Ishikawa (cell line): ENCODE data around the gene CALML6.

Experiments
- CREB1 ChIP-seq: IDR thresholded peaks from 2 replicates; pipeline ENCODE4 v1.6.1; 2012; ENCODE audit warnings: low read depth
- EP300 ChIP-seq: IDR thresholded peaks from 2 replicates; pipeline ENCODE4 v1.6.1; 2012; ENCODE audit warnings: borderline replicate concordance
- FOXM1 ChIP-seq: IDR thresholded peaks from 2 replicates; pipeline ENCODE4 v1.6.1; 2012; ENCODE audit warnings: low read depth, borderline replicate concordance
- RAD21 ChIP-seq: IDR thresholded peaks from 2 replicates; pipeline ENCODE4 v1.6.1; 2012; ENCODE audit warnings: low read depth
- REST ChIP-seq: IDR thresholded peaks from 2 replicates; pipeline ENCODE4 v1.6.1; 2012; ENCODE audit warnings: low read depth, mild to moderate bottlenecking
- TCF12 ChIP-seq: IDR thresholded peaks from 2 replicates; pipeline ENCODE4 v1.6.1; 2012; ENCODE audit warnings: low read depth
- YY1 ChIP-seq: IDR thresholded peaks from 2 replicates; pipeline ENCODE4 v1.6.1; 2012; ENCODE audit warnings: low read depth

- no peak for TF ChIP-seq EP300
- TF ChIP-seq REST: no peak
- TF ChIP-seq FOXM1: no peak
- no peak for TF ChIP-seq RAD21
- TF ChIP-seq CREB1: no peak
- TF ChIP-seq YY1: no peak
- TF ChIP-seq TCF12: no peak
Observed at GRCh38 chr1:1869469-1869868, 45.6 kb upstream of the CALML6 start.
